ENCODE measurements around the gene SNX5. TPM values are rescaled to one million over a fixed set of nuclear protein-coding genes. Genes with fewer than 3 reads are reported as not detected.

SNX5 gene
- total and polyA plus RNA-seq, 10 of the 15 experiments (the other 5 are each of a cell fraction or from before 2014, with no cell fraction given), result 92.9 to 316 (median 245) TPM

DNA sequence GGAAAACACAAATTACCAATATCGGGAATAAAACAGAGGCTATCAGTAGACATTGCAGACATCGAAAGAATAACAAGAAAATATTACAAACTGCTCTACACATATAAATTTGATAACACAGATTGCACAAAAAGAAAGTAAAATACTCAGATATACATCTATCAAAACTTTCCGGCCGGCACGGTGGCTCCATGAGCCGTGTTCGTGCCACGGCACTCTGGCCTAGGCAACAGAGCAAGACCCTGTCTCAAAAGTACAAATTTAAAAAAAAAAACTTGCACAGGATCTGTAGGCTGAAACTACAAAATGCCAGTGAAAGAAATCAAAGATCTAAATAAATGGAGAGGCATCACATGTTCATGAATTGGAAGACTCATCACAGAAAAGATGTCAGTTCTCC lies 49.4 kb downstream of the SNX5 start:
- H4K20me1 ChIP-seq (ENCODE audit: control insufficient read depth, insufficient read depth), result no peaks in the 10 kb centered on the region
- RAD21 ChIA-PET (ENCODE audit: unreplicated experiment), result no interaction called here
- TF ChIP-seq, protein P1, sequence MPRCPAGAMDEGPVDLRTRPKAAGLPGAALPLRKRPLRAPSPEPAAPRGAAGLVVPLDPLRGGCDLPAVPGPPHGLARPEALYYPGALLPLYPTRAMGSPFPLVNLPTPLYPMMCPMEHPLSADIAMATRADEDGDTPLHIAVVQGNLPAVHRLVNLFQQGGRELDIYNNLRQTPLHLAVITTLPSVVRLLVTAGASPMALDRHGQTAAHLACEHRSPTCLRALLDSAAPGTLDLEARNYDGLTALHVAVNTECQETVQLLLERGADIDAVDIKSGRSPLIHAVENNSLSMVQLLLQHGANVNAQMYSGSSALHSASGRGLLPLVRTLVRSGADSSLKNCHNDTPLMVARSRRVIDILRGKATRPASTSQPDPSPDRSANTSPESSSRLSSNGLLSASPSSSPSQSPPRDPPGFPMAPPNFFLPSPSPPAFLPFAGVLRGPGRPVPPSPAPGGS (IDR thresholded peaks at IDR 0.05; ENCODE audit: borderline replicate concordance, insufficient read depth, low read depth, low read length, poor library complexity, severe bottlenecking), result no peak
- TF ChIP-seq HDGF (IDR thresholded peaks at IDR 0.05), result no peak
- TF ChIP-seq RCOR1 (conservative IDR thresholded peaks at IDR 0.05; ENCODE audit: low read depth, low read length), result no peak
- no peak for TF ChIP-seq BMI1 (IDR thresholded peaks at IDR 0.05; ENCODE audit: borderline replicate concordance)
- TF ChIP-seq POLR2A (IDR thresholded peaks at IDR 0.05; ENCODE audit: low read depth, low read length), result no peak
- TF ChIP-seq JUND (IDR thresholded peaks at IDR 0.05; ENCODE audit: low read depth, low read length), result no peak
- no peak for TF ChIP-seq MXI1 (IDR thresholded peaks at IDR 0.05; ENCODE audit: low read depth, low read length)
- no peak for TF ChIP-seq SREBF1 (IDR thresholded peaks at IDR 0.05; ENCODE audit: low read length)
- no peak for TF ChIP-seq JUNB (IDR thresholded peaks at IDR 0.05)
- TF ChIP-seq NFIC (IDR thresholded peaks at IDR 0.05; ENCODE audit: low read depth, low read length), result no peak
- no peak for TF ChIP-seq SPI1 (IDR thresholded peaks at IDR 0.05; ENCODE audit: borderline replicate concordance, insufficient read depth, low read depth, low read length)
- TF ChIP-seq NFYB (IDR thresholded peaks at IDR 0.05; ENCODE audit: insufficient read depth, low read depth, low read length), result no peak
- no peak overlapping the region for H2AFZ ChIP-seq (ENCODE audit: control insufficient read depth, low read depth, low read length)
- H3K27ac ChIP-seq (ENCODE audit: control insufficient read depth, insufficient read depth), result no peak overlapping the region
- SMC1A ChIA-PET (ENCODE audit: uncharacterized antibody, unreplicated experiment), result no interaction called here
- 82% methylated on average over 8 of the region's 8 CpGs for WGBS (ENCODE audit: insufficient coverage, insufficient replicate concordance, low lambda C conversion rate, missing lambda C conversion rate)
- CTCF ChIA-PET, result interaction anchor here (1.0 kb wide), 1 partner anchor 20 kb away, joined by 5 read pairs; no protein-coding TSS in a partner anchor
- no peaks in the 10 kb centered on the region for H3K9me3 ChIP-seq (replicated peaks; ENCODE audit: control insufficient read depth, insufficient read depth, low read length)
- in situ Hi-C loops (cut with MboI) (no loop called here), intact Hi-C loops (cut with micrococcal nuclease; ENCODE audit: unreplicated experiment) (no loop called here)
- FAIRE-seq, result no peak
- H3K36me3 ChIP-seq (ENCODE audit: control insufficient read depth in 2 of 2, insufficient read depth in 2 of 2, low read length in 1 of 2), result no peaks in the 10 kb centered on the region
- POLR2A ChIA-PET, result no interaction called here
- H3K4me2 ChIP-seq (ENCODE audit: control insufficient read depth, insufficient read depth), result no peak overlapping the region
- H3K79me2 ChIP-seq (ENCODE audit: control insufficient read depth, insufficient read depth, low read length), result no peaks in the 10 kb centered on the region
- H3K9ac ChIP-seq (ENCODE audit: control insufficient read depth, insufficient read depth, low read length), result no peak overlapping the region
- no peaks in the 10 kb centered on the region for H3K4me1 ChIP-seq (ENCODE audit: control insufficient read depth, insufficient read depth, low read length)
- H3K27me3 ChIP-seq (replicated peaks in 1 of 2; ENCODE audit: control insufficient read depth in 2 of 2, insufficient read depth in 2 of 2, low read length in 1 of 2), result no peaks in the 10 kb centered on the region
- no peak for ATAC-seq
- H3K4me3 ChIP-seq, result no peak overlapping the region
- no TSS peak for BruUV-seq (replicated peaks)
- no peak for DNase-seq (ENCODE audit: low read depth, low spot score)
